ENCODE data around the gene MALRD1. TPM values are rescaled to one million over a fixed set of nuclear protein-coding genes. Genes with fewer than 3 reads are reported as not detected.

Gene MALRD1
- total and polyA plus RNA-seq, 10 donors = 0.06 to 1.6 (median 0.43) TPM

GRCh38 chr10:19169684-19170083, 121.1 kb downstream of the MALRD1 start:
- Histone ChIP-seq H3K9me3 (peaks cover 0 to 4% (median 0%) of the 10 kb centered on the region in 8 donors), H3K4me1 (no peaks in the 10 kb centered on the region), H3K27me3 (replicated peaks in 1 of 7) (no peaks in the 10 kb centered on the region), H3K4me3 (no peak overlapping the region), H3K36me3 (no peaks in the 10 kb centered on the region), H3K27ac (no peak overlapping the region)
- DNase-seq = no peak
- WGBS, 5 donors = 57 to 69% (median 67%) methylated on average over 2 of the region's 2 CpGs
- TF ChIP-seq POLR2AphosphoS5 (IDR thresholded peaks at IDR 0.05) (no peak), POLR2A (IDR thresholded peaks at IDR 0.05) (no peak)
- TF ChIP-seq, protein P1, sequence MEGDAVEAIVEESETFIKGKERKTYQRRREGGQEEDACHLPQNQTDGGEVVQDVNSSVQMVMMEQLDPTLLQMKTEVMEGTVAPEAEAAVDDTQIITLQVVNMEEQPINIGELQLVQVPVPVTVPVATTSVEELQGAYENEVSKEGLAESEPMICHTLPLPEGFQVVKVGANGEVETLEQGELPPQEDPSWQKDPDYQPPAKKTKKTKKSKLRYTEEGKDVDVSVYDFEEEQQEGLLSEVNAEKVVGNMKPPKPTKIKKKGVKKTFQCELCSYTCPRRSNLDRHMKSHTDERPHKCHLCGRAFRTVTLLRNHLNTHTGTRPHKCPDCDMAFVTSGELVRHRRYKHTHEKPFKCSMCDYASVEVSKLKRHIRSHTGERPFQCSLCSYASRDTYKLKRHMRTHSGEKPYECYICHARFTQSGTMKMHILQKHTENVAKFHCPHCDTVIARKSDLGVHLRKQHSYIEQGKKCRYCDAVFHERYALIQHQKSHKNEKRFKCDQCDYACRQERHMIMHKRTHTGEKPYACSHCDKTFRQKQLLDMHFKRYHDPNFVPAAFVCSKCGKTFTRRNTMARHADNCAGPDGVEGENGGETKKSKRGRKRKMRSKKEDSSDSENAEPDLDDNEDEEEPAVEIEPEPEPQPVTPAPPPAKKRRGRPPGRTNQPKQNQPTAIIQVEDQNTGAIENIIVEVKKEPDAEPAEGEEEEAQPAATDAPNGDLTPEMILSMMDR (IDR thresholded peaks at IDR 0.05 in 8 of 11, conservative IDR thresholded peaks at IDR 0.05 in 3 of 11) = no peak
- intact Hi-C loops (cut with DNase I; ENCODE audit: low total_unique reads) = no loop called here

DNA sequence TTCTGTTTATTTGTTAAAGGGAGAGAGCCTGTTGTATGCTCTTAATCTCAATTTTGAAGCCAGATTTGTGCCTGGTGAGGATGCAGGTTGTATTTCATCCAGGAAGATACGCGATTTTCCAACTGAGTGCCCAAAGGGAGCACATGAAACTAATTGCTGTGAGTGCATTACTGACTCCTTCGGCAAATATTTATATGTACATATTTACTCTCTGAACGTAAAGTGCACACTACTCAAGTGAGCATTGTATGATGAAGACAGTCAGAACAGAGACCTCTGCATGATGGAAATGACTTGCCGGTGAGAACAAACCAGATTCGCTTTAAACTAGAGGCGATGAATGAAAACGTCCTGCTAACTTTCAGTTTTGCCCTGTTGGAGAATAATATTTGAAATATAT, 130.1 kb downstream of the MALRD1 start:
- no peaks in the 10 kb centered on the region for H3K36me3 ChIP-seq
- no peaks in the 10 kb centered on the region for H3K4me1 ChIP-seq
- H3K27ac ChIP-seq = no peak overlapping the region
- TF ChIP-seq, protein P1 (IDR thresholded peaks at IDR 0.05 in 8 of 11, conservative IDR thresholded peaks at IDR 0.05 in 3 of 11) = no peak
- TF ChIP-seq POLR2AphosphoS5 (IDR thresholded peaks at IDR 0.05) = no peak
- no peak for TF ChIP-seq POLR2A (IDR thresholded peaks at IDR 0.05)
- no peak overlapping the region for H3K4me3 ChIP-seq
- H3K9me3 ChIP-seq = peaks cover 0 to 4% (median 0%) of the 10 kb centered on the region in 8 donors
- no peaks in the 10 kb centered on the region for H3K27me3 ChIP-seq (replicated peaks in 1 of 7)
- DNase-seq = no peak
- intact Hi-C loops (cut with DNase I; ENCODE audit: low total_unique reads) = no loop called here
- WGBS, 5 donors = 88 to 94% (median 90%) methylated on average over 8 of the region's 8 CpGs

GRCh38 chr10:19184891-19185290, 136.3 kb downstream of the MALRD1 start:
- H3K36me3 ChIP-seq = no peaks in the 10 kb centered on the region
- peaks cover 0 to 19% (median 2%) of the 10 kb centered on the region in 8 donors for H3K9me3 ChIP-seq
- H3K4me3 ChIP-seq = no peak overlapping the region
- WGBS, 5 donors = 51 to 77% (median 62%) methylated on average over 2 of the region's 2 CpGs
- no peak overlapping the region for H3K27ac ChIP-seq
- no peaks in the 10 kb centered on the region for H3K27me3 ChIP-seq (replicated peaks in 1 of 7)
- intact Hi-C loops (cut with DNase I; ENCODE audit: low total_unique reads) = no loop called here
- TF ChIP-seq POLR2AphosphoS5 (IDR thresholded peaks at IDR 0.05) (no peak), POLR2A (IDR thresholded peaks at IDR 0.05) (no peak)
- TF ChIP-seq, protein P1 (IDR thresholded peaks at IDR 0.05 in 8 of 11, conservative IDR thresholded peaks at IDR 0.05 in 3 of 11) = no peak
- no peaks in the 10 kb centered on the region for H3K4me1 ChIP-seq
- DNase-seq = no peak

GRCh38 chr10:19194866-19195265, 146.3 kb downstream of the MALRD1 start:
- WGBS, 5 donors = 74 to 89% (median 82%) methylated on average over 3 of the region's 3 CpGs
- H3K4me1 ChIP-seq = no peaks in the 10 kb centered on the region
- H3K9me3 ChIP-seq = peaks cover 0 to 25% (median 11%) of the 10 kb centered on the region in 8 donors
- no peak for TF ChIP-seq POLR2AphosphoS5 (IDR thresholded peaks at IDR 0.05)
- TF ChIP-seq POLR2A (IDR thresholded peaks at IDR 0.05) = no peak
- TF ChIP-seq, protein P1 (IDR thresholded peaks at IDR 0.05 in 8 of 11, conservative IDR thresholded peaks at IDR 0.05 in 3 of 11) = no peak
- H3K27ac ChIP-seq = no peak overlapping the region
- no peak overlapping the region for H3K4me3 ChIP-seq
- no peaks in the 10 kb centered on the region for H3K27me3 ChIP-seq (replicated peaks in 1 of 7)
- no peaks in the 10 kb centered on the region for H3K36me3 ChIP-seq
- intact Hi-C loops (cut with DNase I; ENCODE audit: low total_unique reads) = no loop called here
- DNase-seq = no peak
